GM23338 (cell line): Measurements from ENCODE around the gene ING3. TPM values are rescaled to one million over a fixed set of nuclear protein-coding genes. Genes with fewer than 3 reads are reported as not detected.

Source experiments
- ATAC-seq: fragments of 200-7000 bp; cut with Tn5 transposase; 3 replicates; pipeline ENCODE4 v1.9.1; 2020
- DNase-seq: peaks from one replicate; pipeline ENCODE4 v3.0.0-alpha.2; 2015; ENCODE audit warnings: low spot score
- H2AFZ ChIP-seq: fragments of 200-600 bp; sonication (generic); 2 replicates; pipeline ENCODE4 v1.8.0; 2016; ENCODE audit warnings: antibody characterized with exemption, mild to moderate bottlenecking, moderate library complexity
- H3F3A ChIP-seq: fragments of 200-600 bp; sonication (generic); replicated peaks from 2 replicates; pipeline ENCODE4 v1.8.0; 2017; ENCODE audit warnings: antibody characterized with exemption, mixed run types, low read depth
- H3K27ac ChIP-seq: fragments of 200-600 bp; sonication (generic); 2 replicates; pipeline ENCODE4 v1.6.1; 2016; ENCODE audit warnings: low read depth
- H3K27me3 ChIP-seq: fragments of 200-600 bp; sonication (generic); 2 replicates; pipeline ENCODE4 v1.8.0; 2016; ENCODE audit warnings: mild to moderate bottlenecking, mixed run types, moderate library complexity; ENCODE audit not compliant: insufficient read depth
- H3K36me3 ChIP-seq: fragments of 200-600 bp; sonication (generic); 2 replicates; pipeline ENCODE4 v1.8.0; 2016; ENCODE audit warnings: mild to moderate bottlenecking; ENCODE audit not compliant: insufficient read depth
- H3K4me1 ChIP-seq: fragments of 200-600 bp; sonication (generic); 2 replicates; pipeline ENCODE4 v1.8.0; 2016; ENCODE audit warnings: mild to moderate bottlenecking, moderate library complexity; ENCODE audit not compliant: insufficient read depth
- H3K4me2 ChIP-seq: fragments of 200-600 bp; sonication (generic); 2 replicates; pipeline ENCODE4 v1.7.1; 2017; ENCODE audit warnings: mixed run types
- H3K4me3 ChIP-seq: fragments of 200-600 bp; sonication (generic); 2 replicates; pipeline ENCODE4 v1.6.1; 2016; ENCODE audit warnings: mixed run types
- H3K79me2 ChIP-seq: fragments of 200-600 bp; sonication (generic); replicated peaks from 2 replicates; pipeline ENCODE4 v1.8.0; 2017; ENCODE audit warnings: mild to moderate bottlenecking; ENCODE audit not compliant: insufficient read depth
- H3K9me2 ChIP-seq: fragments of 200-600 bp; sonication (generic); 2 replicates; pipeline ENCODE4 v1.8.0; 2017; ENCODE audit not compliant: insufficient read depth
- H4K20me1 ChIP-seq: fragments of 200-600 bp; sonication (generic); replicated peaks from 2 replicates; pipeline ENCODE4 v1.8.0; 2017; ENCODE audit warnings: mild to moderate bottlenecking; ENCODE audit not compliant: insufficient read depth
- H3K27ac Mint-ChIP-seq: 2 replicates; pipeline ENCODE4 v1.8.0; 2020; ENCODE audit warnings: inconsistent platforms, mild to moderate bottlenecking, moderate library complexity, mixed read lengths
- H3K27me3 Mint-ChIP-seq: 3 replicates; pipeline ENCODE4 v1.8.0; 2022; ENCODE audit warnings: low read depth, mild to moderate bottlenecking, moderate library complexity, mixed read lengths, inconsistent platforms; ENCODE audit not compliant: insufficient read depth, poor library complexity
- H3K36me3 Mint-ChIP-seq: 3 replicates; pipeline ENCODE4 v1.8.0; 2021; ENCODE audit warnings: low read depth, mild to moderate bottlenecking, inconsistent platforms, moderate library complexity, mixed read lengths
- H3K4me1 Mint-ChIP-seq: 3 replicates; pipeline ENCODE4 v1.8.0; 2020; ENCODE audit warnings: mild to moderate bottlenecking, inconsistent platforms, mixed read lengths
- H3K4me3 Mint-ChIP-seq: 3 replicates; pipeline ENCODE4 v1.8.0; 2021; ENCODE audit warnings: moderate library complexity, mild to moderate bottlenecking, inconsistent platforms, mixed read lengths
- H3K9me3 Mint-ChIP-seq: 3 replicates; pipeline ENCODE4 v1.8.0; 2020; ENCODE audit warnings: moderate library complexity, mild to moderate bottlenecking, inconsistent platforms, mixed read lengths
- CREB1 ChIP-seq: fragments of 250-450 bp; sonication (Bioruptor Pico); IDR thresholded peaks from 2 replicates; pipeline ENCODE4 v1.5.0; 2020; ENCODE audit warnings: low read depth, mild to moderate bottlenecking, moderate library complexity
- REST ChIP-seq: IDR thresholded peaks from one replicate; pipeline ENCODE4 v1.6.1; 2018; ENCODE audit warnings: antibody characterized with exemption; ENCODE audit not compliant: unreplicated experiment
- ZNF331 ChIP-seq: fragments of 250-450 bp; sonication (Bioruptor Pico); IDR thresholded peaks from 2 replicates; pipeline ENCODE4 v1.5.0; 2020; ENCODE audit warnings: low read depth, mild to moderate bottlenecking, moderate library complexity
- polyA plus RNA-seq: library from polyadenylated mRNA; unstranded; fragments of >200 nt; fragmentation: Nextera tagmentation; extraction: Ambion mirVana; gene quantifications from 2 replicates; pipeline ENCODE4 v1.2.1, GENCODE V29; 2016
- small RNA-seq: library from RNA; depleted of rRNA; stranded (forward); fragments of <200 nt; gene quantifications from one replicate; pipeline ENCODE3, GENCODE V24; 2014; ENCODE audit warnings: low replicate concordance
- total RNA-seq: library from RNA; depleted of rRNA; stranded (reverse); fragments of >200 nt; shearing (Covaris generic); gene quantifications from 2 replicates; pipeline ENCODE4 v1.2.3, GENCODE V29; 2014; rRNA removed
- TF ChIP-seq, protein P1 (sequence below): IDR thresholded peaks from 2 replicates; pipeline ENCODE4 v1.6.1; 2016; ENCODE audit warnings: antibody characterized with exemption

Gene ING3
- total and polyA plus RNA-seq, 2 experiments from 2014 or later: 17.8 to 26.2 TPM

DNA sequence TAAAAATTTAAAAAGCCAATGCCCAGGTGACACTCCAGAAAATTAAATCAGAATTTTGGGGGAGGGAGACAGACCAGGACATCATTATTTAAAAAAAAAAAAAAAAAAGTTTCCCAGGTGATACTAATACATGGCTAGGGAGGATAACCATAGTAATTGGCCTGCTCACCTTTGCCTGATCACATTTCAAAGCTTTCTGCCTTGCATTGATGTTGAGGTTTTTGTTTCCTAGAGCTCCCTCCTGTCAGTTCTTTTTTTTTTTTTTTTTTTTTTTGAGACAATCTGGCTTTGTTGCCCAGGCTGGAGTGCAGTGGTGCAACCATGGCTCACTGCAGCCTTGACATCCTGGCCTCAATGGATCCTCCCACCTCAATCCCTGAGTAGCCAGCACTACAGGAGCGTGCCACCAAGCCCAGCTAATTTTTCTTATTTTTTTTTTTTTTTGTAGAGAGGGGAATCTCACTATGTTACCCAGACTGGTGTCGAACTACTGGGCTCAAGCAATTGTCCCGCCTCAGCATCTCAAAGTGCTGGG, 76.1 kb downstream of the ING3 start:
- Histone ChIP-seq H3K4me2 (no peak overlapping the region), H3K9me2 (no peaks in the 10 kb centered on the region), H3K36me3 (no peaks in the 10 kb centered on the region), H3K27me3 (no peaks in the 10 kb centered on the region), H3F3A (no peaks in the 10 kb centered on the region), H3K4me3 (no peak overlapping the region), H3K79me2 (no peaks in the 10 kb centered on the region), H3K27ac (no peak overlapping the region; the same call in 1 of the 2 replicates), H2AFZ (no peak overlapping the region), H3K4me1 (peaks cover 12% of the 10 kb centered on the region; the same call in 1 of the 2 replicates), H4K20me1 (no peaks in the 10 kb centered on the region)
- Mint-ChIP-seq H3K4me3 (no peak overlapping the region), H3K4me1 (peaks cover 9% of the 10 kb centered on the region; the same call in 2 of the 3 replicates), H3K27me3 (peaks cover 2% of the 10 kb centered on the region), H3K36me3 (no peaks in the 10 kb centered on the region), H3K27ac (no peak overlapping the region), H3K9me3 (no peaks in the 10 kb centered on the region)
- no peak for DNase-seq
- TF ChIP-seq, protein P1, sequence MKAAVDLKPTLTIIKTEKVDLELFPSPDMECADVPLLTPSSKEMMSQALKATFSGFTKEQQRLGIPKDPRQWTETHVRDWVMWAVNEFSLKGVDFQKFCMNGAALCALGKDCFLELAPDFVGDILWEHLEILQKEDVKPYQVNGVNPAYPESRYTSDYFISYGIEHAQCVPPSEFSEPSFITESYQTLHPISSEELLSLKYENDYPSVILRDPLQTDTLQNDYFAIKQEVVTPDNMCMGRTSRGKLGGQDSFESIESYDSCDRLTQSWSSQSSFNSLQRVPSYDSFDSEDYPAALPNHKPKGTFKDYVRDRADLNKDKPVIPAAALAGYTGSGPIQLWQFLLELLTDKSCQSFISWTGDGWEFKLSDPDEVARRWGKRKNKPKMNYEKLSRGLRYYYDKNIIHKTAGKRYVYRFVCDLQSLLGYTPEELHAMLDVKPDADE: no peak
- TF ChIP-seq REST (no peak), ZNF331 (no peak), CREB1 (no peak)
- no peak; the same call in 1 of the 3 replicates for ATAC-seq

Small RNA genes lying within 50 kb of the gene (small RNA-seq; reads per million reads assigned to genes)
- not detected for gene RNA5SP240

Other genes starting within 250 kb of the ING3 start
- gene TSPAN12, start 92.6 kb upstream of the ING3 start, total RNA-seq: 11.7 and 14.7 TPM in 2 replicates
- 9.7 TPM in 2 replicates for gene TSPAN12, start 92.6 kb upstream of the ING3 start, polyA plus RNA-seq
- 0.17 and 0.23 TPM in 2 replicates for gene CPED1, start 37.9 kb downstream of the ING3 start, total RNA-seq
- 0.45 and 0.47 TPM in 2 replicates for gene CPED1, start 37.9 kb downstream of the ING3 start, polyA plus RNA-seq